NCI-H774 (cell line): ENCODE data around the gene ESAM.
A peak's percentile ranks its signal among the peaks of the same experiment; 100 is the strongest.

Source experiments
- DNase-seq: peaks from one replicate; lab custom pipeline; 2025; lab: John Stamatoyannopoulos, UW

The ESAM gene

GRCh38 chr11:124753205-124753604, 8.9 kb downstream of the ESAM start:
- no peak for DNase-seq

GRCh38 chr11:124752471-124753102, 9.5 kb downstream of the ESAM start:
- DNase-seq: no peak

DNA sequence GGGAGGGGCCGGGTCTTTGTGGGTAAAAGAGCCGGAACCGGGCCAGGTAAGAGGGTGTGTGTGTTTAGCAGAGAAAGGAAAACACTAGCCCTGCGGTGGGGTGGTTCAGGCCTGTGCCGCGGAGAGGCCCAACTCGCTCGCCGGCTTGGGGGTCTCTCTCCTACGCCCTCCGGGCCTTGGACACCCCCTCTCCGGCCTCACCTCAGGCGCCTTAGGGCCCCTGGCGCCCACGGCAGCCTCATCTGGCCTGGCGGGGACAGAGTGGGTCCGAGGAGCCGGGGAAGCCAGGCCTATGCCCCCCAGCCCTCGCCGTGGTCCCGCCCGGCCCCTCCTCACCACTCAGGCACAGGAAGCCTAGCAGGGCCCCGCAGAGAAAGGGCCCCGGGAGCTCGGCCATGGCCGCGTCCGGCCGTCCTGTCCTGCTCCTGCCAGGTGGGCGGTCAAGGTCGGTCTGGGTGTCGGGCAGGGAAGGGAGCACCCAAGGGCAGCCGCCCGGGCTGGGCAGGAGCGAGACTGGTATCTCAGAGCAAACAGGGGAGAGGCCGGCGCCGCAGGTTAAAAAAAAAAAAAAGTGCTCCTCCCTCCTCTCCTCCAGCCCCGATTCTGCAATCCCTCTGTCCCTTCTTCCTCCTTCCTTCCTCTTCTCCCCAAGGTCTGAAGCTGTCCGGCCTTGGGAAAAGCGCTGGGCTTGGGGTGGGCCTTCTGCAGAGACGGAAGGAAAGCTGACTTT, 10.2 kb downstream of the ESAM start, which contains the start of gene VSIG2:
Gene VSIG2 (minus strand): TSS at position 515 of the 730 bp plus-strand sequence. CDS start 118 bp downstream, at position 397.
- no peak for DNase-seq

DNA sequence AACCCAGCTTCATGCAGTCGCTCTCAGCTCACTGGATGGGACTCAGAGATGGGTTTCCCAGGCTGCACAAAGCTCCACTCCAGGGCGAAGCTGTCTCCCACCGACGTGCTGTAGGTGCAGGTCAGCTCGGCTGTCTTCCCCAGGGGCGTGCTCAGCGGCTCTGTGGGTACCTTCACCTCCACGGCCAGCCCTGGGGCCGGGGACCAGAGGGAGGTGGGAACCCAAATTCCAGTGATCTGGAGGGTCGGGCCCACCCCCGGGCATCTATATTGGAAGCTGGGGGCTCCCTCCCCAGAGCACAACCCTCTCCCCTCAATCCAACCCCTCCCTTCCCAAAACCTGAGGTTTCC, 10.7 kb downstream of the ESAM start:
- DNase-seq: no peak

GRCh38 chr11:124749912-124750311, 12.2 kb downstream of the ESAM start:
- no peak for DNase-seq

DNA sequence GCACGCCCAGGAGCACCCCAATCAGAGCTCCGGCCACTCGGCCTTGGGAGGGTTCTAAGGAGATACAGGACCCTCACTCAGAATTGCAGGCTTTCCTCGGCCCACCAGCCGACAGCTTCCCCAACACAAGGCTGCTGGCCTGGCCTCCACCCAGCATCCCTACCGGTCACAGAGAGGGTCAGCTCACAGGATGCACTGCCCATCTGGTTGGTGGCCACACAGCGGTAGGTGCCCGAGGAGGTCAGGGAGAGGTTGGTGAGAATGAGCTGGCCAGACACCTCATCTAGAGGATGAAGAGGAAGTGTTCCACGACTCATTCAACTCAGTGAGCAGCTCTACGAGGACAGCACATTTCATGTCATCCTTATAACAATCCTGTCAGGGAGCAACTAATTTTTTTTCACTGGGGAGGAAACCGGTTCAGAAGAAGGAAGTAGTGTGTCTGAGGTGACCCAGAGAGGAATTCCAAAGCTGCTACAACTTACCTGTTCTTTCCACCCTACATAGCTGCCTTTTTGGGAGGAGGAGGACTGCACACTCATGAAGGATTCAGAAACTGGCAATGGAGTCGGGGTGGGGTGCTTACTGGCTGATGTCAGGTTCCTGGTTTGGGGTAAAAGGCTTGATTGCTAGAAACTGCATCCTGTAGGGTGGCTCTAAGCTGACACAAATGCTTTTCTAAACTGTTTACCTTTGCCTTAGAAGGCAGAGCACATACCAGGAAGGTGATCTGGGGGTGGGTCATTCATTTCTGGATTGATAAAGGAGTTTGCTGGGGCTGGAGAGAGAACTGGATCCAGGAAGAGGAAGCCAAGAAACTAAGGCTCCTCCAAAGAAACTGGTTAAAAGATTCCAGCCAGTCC, 13.4 kb downstream of the ESAM start:
- DNase-seq: no peak

- no peak for DNase-seq
Observed at GRCh38 chr11:124748100-124748418, 14.0 kb downstream of the ESAM start.

GRCh38 chr11:124747406-124748099, 14.5 kb downstream of the ESAM start:
- no peak for DNase-seq

- peak; percentile 82 for DNase-seq
Observed at GRCh38 chr11:124746621-124747243, 15.4 kb downstream of the ESAM start.

- DNase-seq: no peak
Observed at GRCh38 chr11:124745835-124746620, 16.1 kb downstream of the ESAM start.

- DNase-seq: no peak
Observed at GRCh38 chr11:124745270-124745834, 16.7 kb downstream of the ESAM start.

DNA sequence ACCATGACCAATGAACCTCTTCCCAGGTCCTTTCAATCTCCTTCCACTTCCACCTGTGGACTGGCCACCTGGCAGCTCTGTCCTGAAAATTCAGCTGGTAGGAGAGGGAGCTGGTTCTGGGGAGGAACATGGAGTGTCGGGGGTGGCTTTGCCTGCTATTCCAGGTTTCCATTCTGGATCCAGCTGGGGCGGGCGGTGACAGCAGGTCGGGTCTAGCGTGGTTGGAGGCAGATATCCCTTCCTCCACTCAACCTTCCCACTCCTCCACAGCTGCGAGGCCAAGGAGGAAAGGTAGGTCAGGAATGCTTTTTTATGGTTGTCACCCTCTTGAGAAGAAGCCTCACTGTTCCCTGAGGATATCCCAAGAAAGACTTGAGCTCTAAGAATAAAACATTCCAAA, 19.0 kb downstream of the ESAM start:
- DNase-seq: no peak

DNA sequence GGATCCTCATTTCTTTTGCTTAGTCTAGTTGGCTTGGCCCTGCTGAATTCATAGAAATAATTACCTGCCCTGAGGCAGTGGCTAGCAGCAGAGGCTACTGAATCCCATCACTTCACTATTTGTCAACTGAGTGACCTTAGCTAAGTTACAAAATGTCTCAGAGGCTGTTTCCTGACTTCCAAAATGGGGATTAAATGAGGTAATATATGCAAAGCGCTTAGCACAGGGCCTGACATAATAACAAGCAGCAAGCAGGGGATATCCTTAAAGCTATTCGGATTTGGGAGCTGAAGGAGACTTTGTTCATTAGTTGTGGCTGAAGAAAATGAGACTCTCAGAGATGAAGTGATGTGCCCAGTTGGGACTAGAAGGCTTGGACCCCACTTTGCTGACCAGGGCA, 19.5 kb downstream of the ESAM start:
- DNase-seq: no peak

DNA sequence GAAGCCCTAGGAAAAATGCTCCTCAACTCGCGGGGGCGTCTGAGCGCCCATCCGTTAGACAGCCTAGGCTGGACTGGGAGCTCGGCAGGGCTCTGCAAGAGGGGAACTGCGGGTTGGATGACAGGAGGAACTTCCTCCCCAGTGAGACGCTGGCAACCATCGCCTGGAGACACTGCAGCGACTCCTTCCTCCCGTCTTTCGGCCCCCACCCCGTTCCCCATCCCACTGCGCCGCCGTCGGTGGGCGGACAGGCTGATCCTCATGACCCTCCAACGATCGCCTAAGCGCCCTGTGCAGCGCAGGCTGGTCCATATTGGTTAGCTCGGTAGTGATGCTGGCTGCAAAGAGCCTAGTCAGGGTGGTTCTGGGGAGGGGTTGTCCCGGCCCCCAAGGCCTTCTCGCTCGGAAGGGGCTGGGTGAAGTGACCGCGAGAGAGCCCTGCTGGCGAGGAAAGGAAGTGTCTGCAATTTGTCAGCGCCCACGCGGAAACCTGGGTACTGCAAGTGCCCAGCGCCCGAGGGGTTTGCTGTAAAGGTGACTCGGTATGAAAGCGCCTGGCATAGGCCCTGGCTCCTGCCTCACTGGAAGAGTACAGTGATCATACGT, 21.7 kb downstream of the ESAM start:
- no peak for DNase-seq

DNA sequence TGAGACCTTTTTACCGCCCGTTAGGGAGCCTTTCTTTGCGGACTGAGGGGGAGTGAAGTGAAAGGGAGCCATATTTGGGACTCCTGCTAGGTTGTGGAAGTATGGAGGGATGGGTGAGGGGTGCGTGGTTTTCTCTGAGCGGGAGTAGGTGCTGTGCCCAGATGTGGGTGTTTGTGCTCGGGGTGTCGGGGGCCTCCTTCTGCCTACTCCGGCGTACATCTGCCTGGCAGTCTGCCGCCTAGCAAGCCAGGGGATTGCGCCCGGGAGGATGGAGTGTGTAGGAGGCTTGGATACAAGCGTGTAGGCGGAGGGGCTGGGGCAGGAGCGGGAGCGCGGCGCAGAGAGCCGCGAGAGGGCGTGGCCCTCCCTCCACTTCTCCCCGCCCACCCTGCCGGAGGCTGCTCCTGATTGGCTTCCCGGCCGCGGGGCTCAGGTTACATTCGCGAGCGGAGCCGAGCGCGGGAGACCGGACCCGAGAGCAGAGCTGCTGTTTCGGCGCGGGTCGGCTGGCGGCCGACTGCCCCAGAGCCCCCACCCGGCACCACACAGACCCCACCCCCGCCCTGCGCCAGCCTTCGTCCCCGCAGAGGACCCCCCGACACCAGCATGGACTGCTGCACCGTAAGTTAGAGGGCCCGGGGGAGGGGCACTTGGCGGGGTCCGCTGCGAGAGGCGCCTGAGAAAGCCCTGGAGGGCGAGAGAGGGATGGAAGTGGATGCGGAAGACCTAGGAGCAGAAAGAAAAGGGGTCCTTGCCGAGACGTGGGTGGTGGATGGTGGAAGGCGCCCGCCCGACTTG, 22.4 kb downstream of the ESAM start, which contains the start of gene NRGN:
Gene NRGN (plus strand): TSS at position 464 of the 798 bp plus-strand sequence. CDS start 143 bp downstream, at position 607.
- peak; percentile 89 for DNase-seq

DNA sequence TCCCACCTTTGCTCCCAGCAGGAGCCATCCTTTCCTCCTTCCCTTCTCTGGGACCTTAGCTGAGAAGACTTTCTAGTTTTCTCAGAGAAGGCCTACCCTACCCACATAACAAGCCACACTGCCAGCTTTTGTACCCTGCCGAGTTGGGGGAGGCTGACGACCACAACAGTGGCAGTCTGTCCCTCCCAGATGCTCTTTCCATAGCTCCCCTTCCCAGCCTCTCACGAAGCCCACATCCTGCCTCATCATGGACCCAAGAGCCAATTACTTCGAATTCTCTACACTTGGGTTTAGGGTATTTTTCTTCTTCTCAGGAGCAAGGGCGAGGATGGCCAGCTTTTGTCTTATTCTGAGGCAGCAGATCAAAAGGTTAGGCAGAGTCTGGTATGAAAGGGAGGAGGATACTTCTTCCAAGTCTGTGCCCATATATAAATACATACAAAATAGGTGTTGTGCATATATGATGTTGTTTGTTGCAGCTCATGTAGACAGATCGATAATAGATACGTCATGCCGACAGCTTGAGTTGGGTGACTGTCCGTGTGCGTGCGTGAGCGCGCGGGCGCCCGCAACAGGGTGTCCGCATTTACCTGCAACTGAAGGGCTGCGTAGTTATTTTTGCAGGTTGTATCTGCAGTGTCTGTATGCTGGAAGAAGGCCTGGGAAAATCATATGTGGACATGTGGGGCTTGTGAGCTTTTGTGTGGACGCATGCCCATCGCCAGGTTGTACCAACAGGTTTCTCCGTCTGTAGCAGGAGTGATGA, 23.2 kb downstream of the ESAM start:
- DNase-seq: no peak

DNA sequence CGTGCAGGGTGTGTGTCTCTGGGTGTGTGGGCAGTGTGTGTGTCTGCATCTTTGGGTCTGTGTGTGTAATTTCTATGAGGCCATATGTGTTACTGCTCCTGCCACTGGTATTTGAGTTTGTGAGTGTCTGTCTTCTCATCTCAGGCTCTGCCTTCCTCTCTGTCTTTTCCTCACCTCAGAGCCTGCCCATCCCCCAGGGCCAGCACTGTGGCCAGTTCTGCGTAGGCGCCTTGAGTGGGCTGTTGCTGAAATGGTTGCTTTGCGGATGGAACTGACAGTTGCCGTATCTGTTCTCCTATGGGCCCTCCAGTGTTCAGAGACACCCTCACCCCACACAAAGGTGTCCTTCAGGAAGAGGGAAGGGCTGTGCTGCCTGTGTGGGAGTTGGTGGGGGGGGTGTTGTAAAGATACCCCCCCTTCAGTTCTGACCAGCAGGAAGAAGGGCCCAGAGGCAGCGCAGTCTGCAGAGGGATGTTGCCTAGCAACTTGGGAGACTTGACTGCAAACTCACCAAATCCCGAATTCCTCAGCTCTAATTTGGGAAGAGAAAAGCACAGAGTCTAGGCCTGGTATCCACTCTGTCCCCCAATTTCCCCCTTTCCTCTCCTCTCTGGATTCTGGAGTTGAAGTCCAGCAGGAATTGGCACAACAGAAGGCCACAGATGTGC, 24.3 kb downstream of the ESAM start:
- no peak for DNase-seq

GRCh38 chr11:124736736-124737135, 25.4 kb downstream of the ESAM start:
- no peak for DNase-seq
